Activated T-cell treated with anti-CD3 and anti-CD28 coated beads, Interleukin-2, amount 50 U/mL, for 24 hours (primary cell): ENCODE results near the gene RAB1B.
"Not testable (repeated sequence)": the region's sequence is repeated elsewhere in the genome, so short reads cannot be mapped to it uniquely, and the experiment has no call there.

ENCODE experiments used
- DNase-seq: peaks from one replicate; pipeline ENCODE4 v3.0.0-alpha.2; 2020
- H3K27ac Mint-ChIP-seq: 2 replicates; pipeline ENCODE4 v1.8.0; 2020; ENCODE audit warnings: mild to moderate bottlenecking, mixed read lengths
- H3K27me3 Mint-ChIP-seq: 2 replicates; pipeline ENCODE4 v1.8.0; 2020; ENCODE audit warnings: mixed read lengths
- H3K36me3 Mint-ChIP-seq: 2 replicates; pipeline ENCODE4 v1.8.0; 2020; ENCODE audit warnings: low read depth, mixed read lengths
- H3K4me1 Mint-ChIP-seq: 2 replicates; pipeline ENCODE4 v1.8.0; 2020; ENCODE audit warnings: low read depth, mixed read lengths
- H3K4me3 Mint-ChIP-seq: 2 replicates; pipeline ENCODE4 v1.8.0; 2020; ENCODE audit warnings: mild to moderate bottlenecking, moderate library complexity, mixed read lengths
- H3K9me3 Mint-ChIP-seq: 2 replicates; pipeline ENCODE4 v1.8.0; 2020; ENCODE audit warnings: mixed read lengths

Gene RAB1B

DNA sequence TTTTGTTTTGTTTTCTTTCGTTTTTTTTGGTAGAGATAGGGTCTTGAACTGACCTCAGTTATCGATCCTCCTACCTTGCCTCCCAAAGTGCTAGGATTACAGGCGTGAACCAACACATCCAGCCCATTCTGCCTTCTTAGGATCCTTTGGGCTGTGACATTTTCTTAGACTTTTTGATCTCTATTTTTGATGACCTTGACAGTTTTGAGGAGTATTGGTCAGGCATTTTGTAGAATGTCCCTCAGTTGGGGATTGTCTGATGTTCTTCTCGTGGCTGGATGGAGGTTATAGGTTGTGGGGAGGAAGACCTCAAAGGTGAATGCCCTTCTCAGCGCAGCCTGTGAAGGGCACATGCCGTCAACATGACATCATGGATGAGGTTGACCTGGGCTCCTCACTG lies 19.5 kb upstream of the RAB1B start:
- H3K4me3 Mint-ChIP-seq = no peak overlapping the region
- H3K9me3 Mint-ChIP-seq = no peaks in the 10 kb centered on the region
- no peaks in the 10 kb centered on the region for H3K27me3 Mint-ChIP-seq
- H3K36me3 Mint-ChIP-seq = peaks cover 30% of the 10 kb centered on the region
- H3K4me1 Mint-ChIP-seq = no peaks in the 10 kb centered on the region
- peak overlapping the region; percentile 28 for H3K27ac Mint-ChIP-seq
- DNase-seq = no peak

DNA sequence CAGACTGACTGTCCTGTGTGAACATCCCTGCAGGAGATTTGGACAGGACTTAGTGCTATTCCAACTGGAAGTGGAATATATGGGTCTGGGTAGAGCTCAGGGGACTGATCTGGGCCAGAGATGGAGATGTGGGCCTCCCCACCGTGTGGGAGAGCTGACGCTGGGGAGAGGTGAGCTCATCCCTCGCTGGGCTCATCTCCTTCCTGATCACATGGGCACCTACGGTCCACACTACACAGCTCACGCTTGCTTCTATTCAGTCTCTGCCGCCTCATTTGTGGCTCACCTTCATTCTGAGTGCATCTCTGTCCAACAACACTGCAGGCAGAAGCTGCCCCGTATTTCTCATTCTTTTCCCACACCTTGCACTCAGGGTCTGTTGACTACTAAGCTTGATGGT lies 16.6 kb upstream of the RAB1B start:
- Mint-ChIP-seq H3K36me3 (peaks cover 20% of the 10 kb centered on the region), H3K4me1 (peaks cover 12% of the 10 kb centered on the region), H3K27me3 (no peaks in the 10 kb centered on the region), H3K9me3 (no peaks in the 10 kb centered on the region), H3K27ac (peak overlapping the region; percentile 9), H3K4me3 (no peak overlapping the region)
- no peak for DNase-seq

DNA sequence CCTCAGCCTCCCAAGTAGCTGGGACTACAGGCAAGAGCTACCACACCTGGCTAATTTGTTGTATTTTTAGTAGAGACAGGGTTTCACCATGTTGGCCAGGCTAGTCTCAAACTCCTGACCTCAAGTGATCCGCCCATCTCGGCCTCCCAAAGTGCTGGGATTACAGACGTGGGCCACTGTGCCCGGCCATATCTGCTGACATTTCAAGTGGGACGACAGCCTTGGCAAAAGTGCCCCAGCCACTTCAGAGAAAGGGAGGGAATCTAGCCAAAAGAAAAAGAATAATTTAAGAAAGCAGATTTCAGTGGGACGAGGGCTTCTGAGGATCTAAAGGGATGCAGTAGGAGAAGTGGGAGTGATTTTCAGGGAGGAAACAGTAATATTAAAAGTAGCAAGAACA lies 15.4 kb upstream of the RAB1B start:
- H3K4me1 Mint-ChIP-seq = peaks cover 15% of the 10 kb centered on the region
- H3K27me3 Mint-ChIP-seq, DNase-seq, H3K9me3 Mint-ChIP-seq, H3K4me3 Mint-ChIP-seq: not testable (repeated sequence)
- peak overlapping the region; percentile 58 for H3K27ac Mint-ChIP-seq
- H3K36me3 Mint-ChIP-seq = peaks cover 21% of the 10 kb centered on the region

DNA sequence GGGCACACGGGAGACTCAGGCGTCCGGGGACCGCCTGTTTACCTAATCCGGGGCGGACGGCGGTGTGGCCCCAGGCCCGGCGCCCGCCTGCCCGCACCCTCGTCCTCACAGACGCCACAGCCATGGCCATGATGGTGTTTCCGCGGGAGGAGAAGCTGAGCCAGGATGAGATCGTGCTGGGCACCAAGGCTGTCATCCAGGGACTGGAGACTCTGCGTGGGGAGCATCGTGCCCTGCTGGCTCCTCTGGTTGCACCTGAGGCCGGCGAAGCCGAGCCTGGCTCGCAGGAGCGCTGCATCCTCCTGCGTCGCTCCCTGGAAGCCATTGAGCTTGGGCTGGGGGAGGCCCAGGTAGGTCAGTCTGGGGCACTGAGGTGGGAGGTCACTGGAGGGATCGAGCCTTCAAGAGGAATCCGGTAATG lies 10.0 kb upstream of the RAB1B start:
- DNase-seq = no peak
- Mint-ChIP-seq H3K4me3 (peak overlapping the region; percentile 94), H3K27me3 (no peaks in the 10 kb centered on the region), H3K36me3 (peaks cover 61% of the 10 kb centered on the region), H3K9me3 (no peaks in the 10 kb centered on the region), H3K4me1 (peaks cover 34% of the 10 kb centered on the region), H3K27ac (peak overlapping the region; percentile 99)

DNA sequence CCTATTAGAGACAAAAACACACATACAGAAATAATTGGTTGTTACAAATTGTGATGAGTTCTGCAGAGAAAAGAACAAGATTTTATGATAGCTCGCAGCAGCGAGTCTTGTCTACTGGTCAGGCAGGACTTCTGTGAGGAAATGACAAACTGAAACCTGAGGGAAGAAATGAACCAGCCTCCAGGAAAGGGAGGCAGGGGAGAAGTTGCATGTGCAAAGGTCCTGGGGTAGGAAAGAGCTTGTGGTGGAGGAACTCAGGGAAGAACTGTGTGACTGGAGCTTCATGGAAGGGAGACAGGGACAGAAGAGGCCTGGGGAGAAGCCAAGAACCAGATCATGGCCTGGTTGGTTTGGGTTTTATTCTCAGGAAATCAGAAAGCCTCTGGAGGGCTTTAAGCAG lies 9.2 kb upstream of the RAB1B start:
- no peak for DNase-seq
- Mint-ChIP-seq H3K4me1 (peaks cover 34% of the 10 kb centered on the region), H3K9me3 (no peaks in the 10 kb centered on the region), H3K27me3 (no peaks in the 10 kb centered on the region), H3K27ac (peak overlapping the region; percentile 99), H3K4me3 (peak overlapping the region; percentile 94), H3K36me3 (peaks cover 66% of the 10 kb centered on the region)

DNA sequence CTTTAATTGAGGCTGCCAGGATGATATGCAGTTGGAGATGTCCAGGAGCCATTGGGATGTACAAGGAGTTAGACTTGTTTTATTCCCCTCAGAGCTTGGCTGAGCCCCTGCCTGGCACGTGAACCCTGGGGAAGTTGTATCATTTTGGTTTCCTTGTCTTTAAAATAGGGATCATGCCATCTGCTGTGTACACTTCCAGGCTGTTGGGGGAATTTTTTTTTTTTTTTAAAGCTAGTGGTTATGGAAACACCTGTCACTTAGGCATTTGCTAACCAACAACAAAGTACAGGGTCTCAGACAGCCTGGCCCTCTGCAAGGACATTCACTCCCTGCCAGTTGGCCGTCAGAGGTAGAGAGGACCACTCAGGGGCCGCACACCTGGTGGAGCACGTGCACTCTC lies 8.5 kb upstream of the RAB1B start:
- Mint-ChIP-seq H3K4me1 (peaks cover 34% of the 10 kb centered on the region), H3K36me3 (peaks cover 74% of the 10 kb centered on the region), H3K27me3 (no peaks in the 10 kb centered on the region), H3K4me3 (peak overlapping the region; percentile 94), H3K27ac (peak overlapping the region; percentile 99), H3K9me3 (no peaks in the 10 kb centered on the region)
- DNase-seq = no peak

DNA sequence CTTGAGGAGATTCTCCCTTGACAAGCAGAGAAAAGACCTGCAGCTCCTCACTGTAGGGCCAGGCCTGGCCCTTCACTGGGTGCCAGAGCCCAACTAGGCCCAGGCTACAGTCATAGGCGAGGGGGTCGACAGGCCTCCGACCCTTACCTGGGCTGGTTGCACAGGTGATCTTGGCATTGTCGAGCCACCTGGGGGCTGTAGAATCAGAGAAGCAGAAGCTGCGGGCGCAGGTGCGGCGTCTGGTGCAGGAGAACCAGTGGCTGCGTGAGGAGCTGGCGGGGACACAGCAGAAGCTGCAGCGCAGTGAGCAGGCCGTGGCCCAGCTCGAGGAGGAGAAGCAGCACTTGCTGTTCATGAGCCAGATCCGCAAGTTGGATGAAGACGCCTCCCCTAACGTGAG lies 6.9 kb upstream of the RAB1B start:
- H3K27me3 Mint-ChIP-seq = no peaks in the 10 kb centered on the region
- peak overlapping the region; percentile 6 for H3K27ac Mint-ChIP-seq
- no peak overlapping the region for H3K4me3 Mint-ChIP-seq
- H3K9me3 Mint-ChIP-seq = no peaks in the 10 kb centered on the region
- no peak for DNase-seq
- H3K36me3 Mint-ChIP-seq = peaks cover 87% of the 10 kb centered on the region
- peaks cover 25% of the 10 kb centered on the region for H3K4me1 Mint-ChIP-seq

DNA sequence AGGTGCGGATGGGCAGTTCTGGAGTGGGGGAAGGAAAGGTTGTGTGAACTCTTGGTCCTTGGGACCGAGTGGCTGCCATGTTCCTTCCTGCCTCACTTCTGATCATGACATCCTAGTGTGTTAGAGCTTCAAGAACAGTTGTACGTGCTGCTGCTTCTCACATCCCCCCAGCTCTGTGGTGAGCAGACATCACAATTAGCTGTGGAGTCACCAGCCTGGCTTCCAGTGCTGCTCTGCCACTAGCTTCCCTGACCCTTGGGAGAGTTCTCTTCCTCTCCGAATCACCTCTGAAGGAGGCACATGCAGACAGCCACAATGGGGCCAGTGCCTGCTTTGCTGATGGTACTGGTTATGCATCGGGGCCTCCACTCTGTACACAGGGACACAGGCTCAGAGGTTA lies 6.2 kb upstream of the RAB1B start:
- Mint-ChIP-seq H3K36me3 (peaks cover 88% of the 10 kb centered on the region), H3K4me3 (no peak overlapping the region), H3K27me3 (no peaks in the 10 kb centered on the region), H3K27ac (no peak overlapping the region), H3K9me3 (no peaks in the 10 kb centered on the region), H3K4me1 (peaks cover 25% of the 10 kb centered on the region)
- no peak for DNase-seq

DNA sequence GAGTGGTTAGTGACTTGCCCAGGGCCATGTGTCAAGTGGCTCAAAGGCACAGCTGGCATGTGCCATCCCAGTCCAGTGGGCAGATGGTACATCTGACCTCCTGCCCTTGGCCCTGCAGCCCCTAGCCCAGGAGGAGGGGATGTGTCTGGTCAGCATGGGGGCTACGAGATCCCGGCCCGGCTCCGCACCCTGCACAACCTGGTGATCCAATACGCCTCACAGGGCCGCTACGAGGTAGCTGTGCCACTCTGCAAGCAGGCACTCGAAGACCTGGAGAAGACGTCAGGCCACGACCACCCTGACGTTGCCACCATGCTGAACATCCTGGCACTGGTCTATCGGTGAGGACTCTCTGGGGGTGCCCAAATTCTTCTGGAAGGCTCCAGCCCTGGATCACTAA lies 5.7 kb upstream of the RAB1B start:
- no peaks in the 10 kb centered on the region for H3K9me3 Mint-ChIP-seq
- H3K36me3 Mint-ChIP-seq = peaks cover 88% of the 10 kb centered on the region
- peaks cover 28% of the 10 kb centered on the region for H3K4me1 Mint-ChIP-seq
- no peak for DNase-seq
- H3K27ac Mint-ChIP-seq = no peak overlapping the region
- no peaks in the 10 kb centered on the region for H3K27me3 Mint-ChIP-seq
- no peak overlapping the region for H3K4me3 Mint-ChIP-seq

DNA sequence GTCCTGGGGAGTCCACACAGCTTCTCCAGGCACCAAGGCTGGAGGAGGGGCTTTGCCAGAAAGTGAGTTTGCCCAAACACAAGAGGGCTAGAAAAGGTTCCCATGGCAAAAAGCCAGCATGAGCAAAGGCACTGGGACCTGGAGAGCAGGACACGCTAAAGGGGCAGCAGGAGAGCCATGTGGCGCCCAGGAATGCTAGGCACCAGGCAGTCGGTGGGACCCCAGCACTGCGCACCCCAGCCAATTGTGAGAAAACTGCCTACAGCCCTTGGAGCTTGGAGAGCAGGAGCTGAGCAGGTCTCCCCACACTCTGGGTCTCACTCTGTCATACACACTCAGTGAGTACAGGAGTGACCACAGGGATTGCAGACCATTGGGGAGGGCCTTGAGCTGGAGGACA lies 5.2 kb upstream of the RAB1B start:
- peaks cover 92% of the 10 kb centered on the region for H3K36me3 Mint-ChIP-seq
- H3K27me3 Mint-ChIP-seq = no peaks in the 10 kb centered on the region
- H3K4me1 Mint-ChIP-seq = peaks cover 33% of the 10 kb centered on the region
- H3K4me3 Mint-ChIP-seq = no peak overlapping the region
- H3K9me3 Mint-ChIP-seq = no peaks in the 10 kb centered on the region
- no peak overlapping the region for H3K27ac Mint-ChIP-seq
- DNase-seq = no peak

DNA sequence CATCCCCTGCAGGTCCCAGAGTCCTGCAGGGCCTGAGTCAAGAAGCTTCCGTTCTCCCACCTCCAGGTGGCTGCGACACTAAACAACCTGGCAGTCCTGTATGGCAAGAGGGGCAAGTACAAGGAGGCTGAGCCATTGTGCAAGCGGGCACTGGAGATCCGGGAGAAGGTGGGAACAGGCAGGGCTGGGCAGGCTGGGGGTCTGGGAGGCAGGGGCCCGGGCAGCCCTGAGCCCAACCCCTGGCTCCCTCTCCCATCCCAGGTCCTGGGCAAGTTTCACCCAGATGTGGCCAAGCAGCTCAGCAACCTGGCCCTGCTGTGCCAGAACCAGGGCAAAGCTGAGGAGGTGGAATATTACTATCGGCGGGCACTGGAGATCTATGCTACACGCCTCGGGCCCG lies 4.7 kb upstream of the RAB1B start:
- H3K27me3 Mint-ChIP-seq = no peaks in the 10 kb centered on the region
- H3K4me1 Mint-ChIP-seq = peaks cover 29% of the 10 kb centered on the region
- H3K27ac Mint-ChIP-seq = no peak overlapping the region
- no peak for DNase-seq
- H3K4me3 Mint-ChIP-seq = no peak overlapping the region
- peaks cover 88% of the 10 kb centered on the region for H3K36me3 Mint-ChIP-seq
- H3K9me3 Mint-ChIP-seq = no peaks in the 10 kb centered on the region

DNA sequence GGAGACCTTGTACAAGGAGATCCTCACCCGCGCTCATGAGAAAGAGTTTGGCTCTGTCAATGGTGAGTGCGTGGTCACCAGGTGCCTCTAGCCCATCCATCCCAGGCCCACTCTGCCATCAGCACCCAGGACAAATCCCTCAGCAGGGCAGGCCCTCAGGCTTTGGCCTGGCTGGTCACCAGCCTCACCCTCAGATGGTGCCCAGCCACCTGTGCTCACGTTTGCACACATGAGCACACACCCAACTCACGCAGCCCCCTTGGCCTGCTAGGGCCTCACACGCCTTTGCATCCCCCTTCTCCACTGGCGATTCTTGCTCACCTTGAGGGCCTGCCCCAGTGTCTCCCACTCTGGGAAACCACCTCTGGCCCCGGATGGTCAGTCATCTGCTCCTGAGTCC lies 4.1 kb upstream of the RAB1B start:
- Mint-ChIP-seq H3K4me3 (no peak overlapping the region), H3K9me3 (no peaks in the 10 kb centered on the region), H3K36me3 (peaks cover 88% of the 10 kb centered on the region), H3K4me1 (peaks cover 27% of the 10 kb centered on the region), H3K27ac (no peak overlapping the region), H3K27me3 (no peaks in the 10 kb centered on the region)
- DNase-seq = no peak

DNA sequence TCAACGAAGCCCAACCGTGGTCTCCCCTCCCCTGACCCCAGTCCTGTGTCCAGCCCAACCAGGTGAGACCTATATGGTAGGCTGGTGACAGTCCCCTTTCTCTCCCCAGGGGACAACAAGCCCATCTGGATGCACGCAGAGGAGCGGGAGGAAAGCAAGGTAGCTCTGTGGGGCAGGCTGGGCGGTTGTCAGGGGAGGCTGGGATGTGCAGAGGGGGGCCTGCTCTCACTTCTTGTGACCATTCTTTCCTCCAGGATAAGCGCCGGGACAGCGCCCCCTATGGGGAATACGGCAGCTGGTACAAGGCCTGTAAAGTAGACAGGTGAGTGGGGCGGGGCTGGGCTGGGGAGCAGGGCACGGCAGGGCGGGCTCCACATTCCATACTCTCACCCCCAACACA lies 3.5 kb upstream of the RAB1B start:
- Mint-ChIP-seq H3K27ac (no peak overlapping the region), H3K9me3 (no peaks in the 10 kb centered on the region), H3K36me3 (peaks cover 88% of the 10 kb centered on the region), H3K27me3 (no peaks in the 10 kb centered on the region), H3K4me3 (no peak overlapping the region), H3K4me1 (peaks cover 27% of the 10 kb centered on the region)
- DNase-seq = peak; percentile 55

DNA sequence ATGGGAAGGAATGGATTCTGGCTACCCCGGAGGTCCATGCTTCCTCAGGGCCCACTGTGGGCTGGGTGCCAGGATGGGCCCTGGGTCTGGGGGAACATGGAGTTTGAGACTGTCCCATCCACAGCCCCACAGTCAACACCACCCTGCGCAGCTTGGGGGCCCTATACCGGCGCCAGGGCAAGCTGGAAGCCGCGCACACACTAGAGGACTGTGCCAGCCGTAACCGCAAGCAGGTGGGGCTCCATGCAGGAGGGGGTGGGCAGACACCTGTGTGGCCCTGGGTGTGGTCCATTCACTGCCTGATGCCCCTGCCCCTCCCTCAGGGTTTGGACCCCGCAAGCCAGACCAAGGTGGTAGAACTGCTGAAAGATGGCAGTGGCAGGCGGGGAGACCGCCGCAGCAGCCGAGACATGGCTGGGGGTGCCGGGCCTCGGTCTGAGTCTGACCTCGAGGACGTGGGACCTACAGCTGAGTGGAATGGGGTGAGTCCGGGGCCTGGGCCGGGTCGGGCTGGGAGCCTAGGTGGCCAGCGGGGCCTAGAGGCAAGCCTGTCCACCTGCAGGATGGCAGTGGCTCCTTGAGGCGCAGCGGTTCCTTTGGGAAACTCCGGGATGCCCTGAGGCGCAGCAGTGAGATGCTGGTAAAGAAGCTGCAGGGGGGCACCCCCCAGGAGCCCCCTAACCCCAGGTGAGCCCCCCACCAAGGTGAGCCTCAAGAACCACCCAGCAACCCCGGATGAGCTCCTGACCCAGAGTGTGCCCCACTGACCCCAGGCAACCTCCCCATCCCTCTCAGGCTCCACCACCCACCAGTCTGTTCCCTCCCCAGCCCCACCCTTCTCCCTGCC lies 2.7 kb upstream of the RAB1B start:
- no peaks in the 10 kb centered on the region for H3K27me3 Mint-ChIP-seq
- no peak for DNase-seq
- peaks cover 88% of the 10 kb centered on the region for H3K36me3 Mint-ChIP-seq
- no peak overlapping the region for H3K4me3 Mint-ChIP-seq
- H3K4me1 Mint-ChIP-seq = peaks cover 31% of the 10 kb centered on the region
- no peak overlapping the region for H3K27ac Mint-ChIP-seq
- no peaks in the 10 kb centered on the region for H3K9me3 Mint-ChIP-seq

DNA sequence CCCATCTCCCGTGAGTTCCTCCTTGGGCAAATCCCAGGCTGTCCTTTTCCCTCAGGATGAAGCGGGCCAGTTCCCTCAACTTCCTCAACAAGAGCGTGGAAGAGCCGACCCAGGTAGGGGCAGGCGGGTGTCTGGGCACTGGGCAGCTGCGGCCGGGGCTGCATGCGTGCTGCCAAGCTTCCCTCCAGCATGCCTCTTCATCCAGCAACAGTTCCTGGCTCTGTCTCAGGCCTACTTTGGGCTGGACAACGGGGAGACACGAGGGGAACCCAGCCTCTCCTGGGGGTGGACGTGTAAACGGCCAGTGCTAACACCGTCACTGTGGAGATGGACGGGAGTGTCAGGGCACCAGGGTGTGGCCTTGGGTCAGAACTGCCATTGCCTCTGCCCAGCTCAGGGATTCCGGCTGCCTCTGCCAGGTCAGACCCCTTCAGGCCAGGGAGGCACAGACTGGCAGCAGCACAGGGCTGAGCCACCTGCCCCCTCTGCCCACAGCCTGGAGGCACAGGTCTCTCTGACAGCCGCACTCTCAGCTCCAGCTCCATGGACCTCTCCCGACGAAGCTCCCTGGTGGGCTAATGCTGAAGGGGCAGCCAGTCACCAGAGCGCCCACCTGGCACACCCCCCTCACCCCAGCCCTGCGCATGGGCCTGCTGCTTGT lies 1.9 kb upstream of the RAB1B start:
- peaks cover 84% of the 10 kb centered on the region for H3K36me3 Mint-ChIP-seq
- no peak for DNase-seq
- H3K9me3 Mint-ChIP-seq = no peaks in the 10 kb centered on the region
- peak overlapping the region; percentile 75 for H3K4me3 Mint-ChIP-seq
- no peaks in the 10 kb centered on the region for H3K27me3 Mint-ChIP-seq
- H3K27ac Mint-ChIP-seq = peak overlapping the region; percentile 90
- H3K4me1 Mint-ChIP-seq = peaks cover 33% of the 10 kb centered on the region
